HEK293 (cell line): ENCODE measurements around the gene HES1.
"Not testable (repeated sequence)": the region's sequence is repeated elsewhere in the genome, so short reads cannot be mapped to it uniquely, and the experiment has no call there.

Experiments used
- CTCF ChIA-PET: fragments of 350-600 bp; formaldehyde crosslinking; extraction: SDS; loops from one replicate; lab custom pipeline; 2021; ENCODE audit warnings: antibody characterized with exemption; lab: Yijun Ruan, JAX
- POLR2A ChIA-PET: fragments of 300-600 bp; formaldehyde crosslinking; extraction: SDS; loops from one replicate; lab custom pipeline; 2020; ENCODE audit warnings: antibody characterized with exemption, inconsistent platforms; lab: Yijun Ruan, JAX
- H3K27ac ChIP-seq: fragments of 200-500 bp; sonication (Bioruptor generic); 2 replicates; pipeline ENCODE4 v1.5.1; 2014; ENCODE audit warnings: low read depth, low read length, control low read depth, inconsistent platforms; ENCODE audit errors: extremely low read depth
- H3K36me3 ChIP-seq, 2 experiments: fragments of 200-500 bp in 1 of 2; sonication (Bioruptor generic) in 1 of 2; 1 replicate in 1 of 2; 2 replicates in 1 of 2; pipeline ENCODE4 v1.5.1; 2014 to 2017; ENCODE audit warnings: inconsistent platforms in 2 of 2, low read length in 2 of 2; ENCODE audit not compliant: control insufficient read depth in 2 of 2, insufficient read depth in 1 of 2
- H3K4me1 ChIP-seq: fragments of 200-500 bp; sonication (Bioruptor generic); 2 replicates; pipeline ENCODE4 v1.5.1; 2014; ENCODE audit warnings: mild to moderate bottlenecking, low read length, inconsistent platforms; ENCODE audit not compliant: control insufficient read depth, insufficient read depth
- H3K4me3 ChIP-seq: 2 replicates; pipeline ENCODE4 v1.5.1; 2011; ENCODE audit warnings: low read depth, mild to moderate bottlenecking, control low read depth, low read length, moderate library complexity
- H3K9me3 ChIP-seq: fragments of 200-500 bp; sonication (Bioruptor generic); 2 replicates; pipeline ENCODE4 v1.5.1; 2014; ENCODE audit warnings: low read depth, low read length, inconsistent platforms; ENCODE audit not compliant: control insufficient read depth, insufficient read depth
- EGR2 ChIP-seq: fragments of 450-650 bp; formaldehyde crosslinking; IDR thresholded peaks from 2 replicates; pipeline ENCODE4 v1.5.1; 2016; ENCODE audit warnings: low read depth, missing biosample characterization, missing genetic modification characterization
- KLF9 ChIP-seq: fragments of 450-650 bp; formaldehyde crosslinking; IDR thresholded peaks from 2 replicates; pipeline ENCODE4 v1.5.1; 2016; ENCODE audit warnings: missing biosample characterization, missing genetic modification characterization, low read depth
- OSR2 ChIP-seq: fragments of 450-650 bp; formaldehyde crosslinking; IDR thresholded peaks from 2 replicates; pipeline ENCODE4 v1.5.1; 2016; ENCODE audit warnings: missing biosample characterization, missing genetic modification characterization
- YY1 ChIP-seq: fragments of 450-650 bp; formaldehyde crosslinking; IDR thresholded peaks from 2 replicates; pipeline ENCODE4 v1.5.1; 2018; ENCODE audit warnings: missing biosample characterization, missing genetic modification characterization
- ZFHX2 ChIP-seq: fragments of 450-650 bp; formaldehyde crosslinking; conservative IDR thresholded peaks from 2 replicates; pipeline ENCODE4 v1.5.1; 2016; ENCODE audit warnings: missing biosample characterization, missing genetic modification characterization
- ZNF121 ChIP-seq: fragments of 450-650 bp; formaldehyde crosslinking; IDR thresholded peaks from 2 replicates; pipeline ENCODE4 v1.5.1; 2016; ENCODE audit warnings: missing biosample characterization, missing genetic modification characterization
- ZNF155 ChIP-seq: fragments of 450-650 bp; formaldehyde crosslinking; IDR thresholded peaks from 2 replicates; pipeline ENCODE4 v1.5.1; 2016; ENCODE audit warnings: missing biosample characterization, missing genetic modification characterization
- ZNF175 ChIP-seq: fragments of 450-650 bp; formaldehyde crosslinking; IDR thresholded peaks from 2 replicates; pipeline ENCODE4 v1.5.1; 2016; ENCODE audit warnings: missing biosample characterization, missing genetic modification characterization
- ZNF184 ChIP-seq: fragments of 450-650 bp; IDR thresholded peaks from 2 replicates; pipeline ENCODE4 v1.5.1; 2018; ENCODE audit warnings: missing biosample characterization, mild to moderate bottlenecking, missing genetic modification characterization
- ZNF248 ChIP-seq: fragments of 450-650 bp; formaldehyde crosslinking; IDR thresholded peaks from 2 replicates; pipeline ENCODE4 v1.5.1; 2017; ENCODE audit warnings: missing biosample characterization, missing genetic modification characterization
- ZNF341 ChIP-seq: fragments of 450-650 bp; formaldehyde crosslinking; IDR thresholded peaks from 2 replicates; pipeline ENCODE4; 2016; ENCODE audit warnings: low read depth, missing biosample characterization, missing genetic modification characterization
- ZXDB ChIP-seq: fragments of 450-650 bp; formaldehyde crosslinking; IDR thresholded peaks from 2 replicates; pipeline ENCODE4 v1.5.1; 2016; ENCODE audit warnings: missing biosample characterization, missing genetic modification characterization
- TF ChIP-seq, protein P1 (sequence below): fragments of 450-650 bp; formaldehyde crosslinking; IDR thresholded peaks from 2 replicates; pipeline ENCODE4 v1.5.1; 2017; ENCODE audit warnings: missing biosample characterization, missing genetic modification characterization
- TF ChIP-seq, protein P2 (sequence below): fragments of 450-650 bp; formaldehyde crosslinking; IDR thresholded peaks from 2 replicates; pipeline ENCODE4 v1.5.1; 2016; ENCODE audit warnings: missing biosample characterization, missing genetic modification characterization, low read depth

HES1 gene

DNA sequence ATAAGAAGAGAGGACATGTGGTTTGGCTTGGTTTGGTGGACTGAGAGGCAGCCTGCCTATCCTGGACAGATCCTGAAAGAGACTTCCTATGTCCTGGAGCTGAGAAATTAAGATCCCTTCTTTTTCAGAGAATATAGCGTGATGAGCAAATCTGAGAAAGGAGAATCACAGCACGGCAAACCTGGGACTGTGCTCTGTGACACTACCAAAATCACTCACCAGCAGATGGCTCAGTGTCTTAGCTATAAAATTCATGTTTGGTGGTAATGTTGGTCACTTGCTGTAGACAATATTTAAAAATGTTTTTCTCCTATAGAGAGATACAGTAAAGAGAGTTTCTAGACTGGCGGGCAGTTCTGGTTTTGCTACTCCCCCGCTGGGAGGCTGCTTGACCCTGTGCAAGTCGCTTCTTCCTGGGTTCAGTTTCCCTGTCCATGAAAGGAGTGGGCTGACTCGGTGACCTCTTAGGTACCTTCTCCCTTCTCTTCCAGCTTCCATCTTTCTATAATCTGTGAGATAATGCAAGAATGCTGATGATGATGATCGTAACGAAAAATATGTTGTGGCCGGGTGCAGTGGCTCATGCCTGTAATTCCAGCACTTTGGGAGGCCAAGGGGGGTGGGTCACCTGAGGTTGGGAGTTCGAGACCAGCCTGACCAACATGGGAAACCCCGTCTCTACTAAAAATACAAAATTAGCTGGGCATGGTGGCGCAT lies 7.6 kb upstream of the HES1 start:
- Histone ChIP-seq H3K4me3 (no peak overlapping the region), H3K9me3 (no peaks in the 10 kb centered on the region)
- TF ChIP-seq, protein P1, sequence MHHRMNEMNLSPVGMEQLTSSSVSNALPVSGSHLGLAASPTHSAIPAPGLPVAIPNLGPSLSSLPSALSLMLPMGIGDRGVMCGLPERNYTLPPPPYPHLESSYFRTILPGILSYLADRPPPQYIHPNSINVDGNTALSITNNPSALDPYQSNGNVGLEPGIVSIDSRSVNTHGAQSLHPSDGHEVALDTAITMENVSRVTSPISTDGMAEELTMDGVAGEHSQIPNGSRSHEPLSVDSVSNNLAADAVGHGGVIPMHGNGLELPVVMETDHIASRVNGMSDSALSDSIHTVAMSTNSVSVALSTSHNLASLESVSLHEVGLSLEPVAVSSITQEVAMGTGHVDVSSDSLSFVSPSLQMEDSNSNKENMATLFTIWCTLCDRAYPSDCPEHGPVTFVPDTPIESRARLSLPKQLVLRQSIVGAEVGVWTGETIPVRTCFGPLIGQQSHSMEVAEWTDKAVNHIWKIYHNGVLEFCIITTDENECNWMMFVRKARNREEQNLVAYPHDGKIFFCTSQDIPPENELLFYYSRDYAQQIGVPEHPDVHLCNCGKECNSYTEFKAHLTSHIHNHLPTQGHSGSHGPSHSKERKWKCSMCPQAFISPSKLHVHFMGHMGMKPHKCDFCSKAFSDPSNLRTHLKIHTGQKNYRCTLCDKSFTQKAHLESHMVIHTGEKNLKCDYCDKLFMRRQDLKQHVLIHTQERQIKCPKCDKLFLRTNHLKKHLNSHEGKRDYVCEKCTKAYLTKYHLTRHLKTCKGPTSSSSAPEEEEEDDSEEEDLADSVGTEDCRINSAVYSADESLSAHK, result 0 out of 2 replicates have a peak, but pooled peaks have one; percentile 18
- no peak for TF ChIP-seq ZNF121 (tag by site-specific recombination)
- TF ChIP-seq, all 188 proteins: peak for 1
- H3K4me1 ChIP-seq, result peaks cover 12% of the 10 kb centered on the region
- H3K27ac ChIP-seq, result no peak overlapping the region
- H3K36me3 ChIP-seq, result no peaks in the 10 kb centered on the region
- ChIA-PET POLR2A (interaction anchor here (2.2 kb wide), 1 partner anchor 57 kb away, joined by 6 read pairs; no protein-coding TSS in a partner anchor), CTCF (no interaction called here)

DNA sequence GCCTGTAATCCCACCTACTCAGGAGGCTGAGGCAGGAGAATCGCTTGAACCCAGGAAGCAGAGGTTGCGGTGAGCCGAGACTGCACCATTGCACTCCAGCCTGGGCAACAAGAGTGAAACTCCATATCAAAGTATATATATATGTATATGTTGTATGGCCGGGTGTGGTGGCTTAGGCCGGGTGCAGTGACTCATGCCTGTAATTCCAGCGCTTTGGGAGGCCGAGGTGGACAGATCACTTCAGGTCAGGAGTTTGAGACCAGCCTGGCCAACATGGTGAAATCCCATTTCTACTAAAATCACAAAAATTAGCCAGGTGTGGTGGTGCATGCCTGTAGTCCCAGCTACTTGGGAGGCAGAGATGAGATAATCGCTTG lies 7.0 kb upstream of the HES1 start:
- POLR2A ChIA-PET, result interaction anchor here (1.5 to 2.2 kb wide), 2 partner anchors 40 to 58 kb away, joined by 4 to 6 read pairs; no protein-coding TSS in a partner anchor
- peaks cover 12% of the 10 kb centered on the region for H3K4me1 ChIP-seq
- H3K4me3 ChIP-seq, H3K9me3 ChIP-seq, CTCF ChIA-PET, H3K27ac ChIP-seq, H3K36me3 ChIP-seq: not testable (repeated sequence)

DNA sequence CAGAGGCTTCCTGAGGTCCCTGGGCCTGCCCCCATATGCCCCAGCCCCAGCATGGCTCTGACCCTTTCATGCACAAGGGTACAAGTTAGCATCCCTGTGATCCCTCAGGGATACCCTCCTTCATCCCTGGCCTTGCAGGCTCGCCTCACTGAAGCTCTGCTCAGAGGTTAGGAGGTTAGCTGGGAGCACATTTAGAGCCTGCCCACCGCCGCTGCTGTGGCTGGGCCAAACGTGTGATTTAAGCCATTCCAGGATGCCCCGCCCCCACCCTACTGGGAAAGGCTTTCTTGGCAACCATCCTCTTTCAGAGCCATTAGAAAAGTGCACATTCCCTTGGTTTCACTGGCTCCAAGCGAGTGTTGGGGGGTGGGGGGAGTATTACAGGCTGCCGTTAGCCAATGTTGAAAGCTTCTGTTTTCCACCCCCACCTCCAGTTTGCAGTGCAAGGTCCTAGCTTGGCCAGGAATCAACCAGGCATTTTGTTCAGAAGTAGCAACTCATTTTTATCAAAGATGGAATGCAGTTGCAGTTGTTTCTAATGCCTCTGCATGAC lies 6.3 kb upstream of the HES1 start:
- Histone ChIP-seq H3K36me3 (no peaks in the 10 kb centered on the region), H3K4me1 (peaks cover 12% of the 10 kb centered on the region), H3K9me3 (no peaks in the 10 kb centered on the region)
- ChIA-PET POLR2A (interaction anchor here (0.5 to 2.2 kb wide), 4 partner anchors 10 to 127 kb away, joined by 4 to 6 read pairs (median 5); no protein-coding TSS in a partner anchor), CTCF (interaction anchor here (0.6 to 0.9 kb wide), 2 partner anchors 58 to 184 kb away, joined by 3 to 4 read pairs; no protein-coding TSS in a partner anchor)
- TF ChIP-seq ZNF341 (tag by site-specific recombination) (peak; percentile 42), OSR2 (0 out of 2 replicates have a peak, but pooled peaks have one; percentile 11), KLF9 (peak; percentile 29; the same call in 1 of the 2 replicates), YY1 (0 out of 2 replicates have a peak, but pooled peaks have one; percentile 13), ZXDB (tag by site-specific recombination) (no peak)
- TF ChIP-seq, all 188 proteins: peak for 4
- H3K27ac ChIP-seq, result no peak overlapping the region; the same call in 1 of the 2 replicates
- H3K4me3 ChIP-seq, result no peak overlapping the region

DNA sequence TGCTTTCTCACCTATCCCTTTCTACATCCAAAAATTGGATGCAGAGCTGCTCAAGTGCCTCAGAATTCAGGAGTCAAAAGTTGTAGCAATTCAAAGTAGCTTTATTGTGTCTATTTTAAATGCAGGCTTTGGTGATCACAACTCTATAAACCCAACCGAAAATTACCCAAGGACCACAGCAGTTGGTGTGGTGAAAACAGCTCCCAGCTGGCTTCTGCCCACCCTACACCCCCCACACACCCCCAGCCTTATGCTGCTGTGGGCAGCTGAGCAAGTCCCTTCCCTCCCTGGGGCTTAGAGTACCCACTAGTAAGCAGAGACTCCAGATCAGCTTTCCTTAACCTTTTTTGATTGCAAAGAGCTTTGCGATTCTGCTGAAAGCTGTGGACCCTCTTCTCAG lies 5.8 kb upstream of the HES1 start:
- ChIA-PET POLR2A (interaction anchor here (0.5 to 2.2 kb wide), 6 partner anchors 9 to 349 kb away, joined by 3 to 6 read pairs (median 5); no protein-coding TSS in a partner anchor), CTCF (interaction anchor here (0.6 to 1.2 kb wide), 6 partner anchors 10 to 344 kb away, joined by 3 to 5 read pairs (median 4); no protein-coding TSS in a partner anchor)
- peak; percentile 67 for TF ChIP-seq ZFHX2 (tag by site-specific recombination)
- TF ChIP-seq ZNF184 (tag by site-specific recombination), result no peak
- no peak for TF ChIP-seq ZNF175
- TF ChIP-seq, protein P2, sequence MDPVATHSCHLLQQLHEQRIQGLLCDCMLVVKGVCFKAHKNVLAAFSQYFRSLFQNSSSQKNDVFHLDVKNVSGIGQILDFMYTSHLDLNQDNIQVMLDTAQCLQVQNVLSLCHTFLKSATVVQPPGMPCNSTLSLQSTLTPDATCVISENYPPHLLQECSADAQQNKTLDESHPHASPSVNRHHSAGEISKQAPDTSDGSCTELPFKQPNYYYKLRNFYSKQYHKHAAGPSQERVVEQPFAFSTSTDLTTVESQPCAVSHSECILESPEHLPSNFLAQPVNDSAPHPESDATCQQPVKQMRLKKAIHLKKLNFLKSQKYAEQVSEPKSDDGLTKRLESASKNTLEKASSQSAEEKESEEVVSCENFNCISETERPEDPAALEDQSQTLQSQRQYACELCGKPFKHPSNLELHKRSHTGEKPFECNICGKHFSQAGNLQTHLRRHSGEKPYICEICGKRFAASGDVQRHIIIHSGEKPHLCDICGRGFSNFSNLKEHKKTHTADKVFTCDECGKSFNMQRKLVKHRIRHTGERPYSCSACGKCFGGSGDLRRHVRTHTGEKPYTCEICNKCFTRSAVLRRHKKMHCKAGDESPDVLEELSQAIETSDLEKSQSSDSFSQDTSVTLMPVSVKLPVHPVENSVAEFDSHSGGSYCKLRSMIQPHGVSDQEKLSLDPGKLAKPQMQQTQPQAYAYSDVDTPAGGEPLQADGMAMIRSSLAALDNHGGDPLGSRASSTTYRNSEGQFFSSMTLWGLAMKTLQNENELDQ (tag by site-specific recombination), result no peak
- no peak for TF ChIP-seq ZNF248 (tag by site-specific recombination)
- peak; percentile 62; the same call in 1 of the 2 replicates for TF ChIP-seq EGR2 (tag by site-specific recombination)
- no peak for TF ChIP-seq ZNF155 (tag by site-specific recombination)
- TF ChIP-seq, all 188 proteins: peak for 2
- peaks cover 12% of the 10 kb centered on the region for H3K4me1 ChIP-seq
- no peaks in the 10 kb centered on the region for H3K9me3 ChIP-seq
- no peak overlapping the region; the same call in 1 of the 2 replicates for H3K27ac ChIP-seq
- H3K36me3 ChIP-seq, result no peaks in the 10 kb centered on the region
- H3K4me3 ChIP-seq, result no peak overlapping the region
